Brain microvascular endothelial cell (primary cell): ENCODE measurements around the gene TAF1B.

ENCODE experiments used
- DNase-seq: peaks from one replicate; pipeline ENCODE4 v3.0.0-alpha.2; 2020
- H3K27ac ChIP-seq: fragments of 250-450 bp; sonication (Bioruptor Pico); 2 replicates; pipeline ENCODE4 v1.5.1; 2020; ENCODE audit warnings: mild to moderate bottlenecking, moderate library complexity
- H3K27me3 ChIP-seq: fragments of 250-450 bp; sonication (Bioruptor Pico); replicated peaks from 2 replicates; pipeline ENCODE4 v1.5.1; 2020; ENCODE audit warnings: mild to moderate bottlenecking
- H3K36me3 ChIP-seq: fragments of 250-450 bp; sonication (Bioruptor Pico); replicated peaks from 2 replicates; pipeline ENCODE4 v1.5.1; 2020; ENCODE audit warnings: mild to moderate bottlenecking
- H3K4me3 ChIP-seq: 2 replicates; pipeline ENCODE4 v1.5.1; 2011; ENCODE audit warnings: low read depth, mild to moderate bottlenecking, control low read depth, low read length, moderate library complexity
- in situ Hi-C: cut with HindIII; loops from 2 replicates; pipeline ENCODE4 v1.10.0; 2017; ENCODE audit warnings: low sequenced_read_pairs, low pct_ligation_motif_present
- TF ChIP-seq, protein P1 (sequence below): IDR thresholded peaks from 2 replicates; pipeline ENCODE4 v1.5.1; 2011; ENCODE audit warnings: low read depth, mild to moderate bottlenecking, moderate library complexity, low read length, control low read depth, inconsistent platforms; ENCODE audit errors: missing control alignments

The TAF1B gene

GRCh38 chr2:9945596-9945995 is 102.3 kb downstream of the TAF1B start:
- no peak overlapping the region for H3K4me3 ChIP-seq
- no peak overlapping the region for H3K27ac ChIP-seq
- DNase-seq = no peak
- TF ChIP-seq, protein P1, sequence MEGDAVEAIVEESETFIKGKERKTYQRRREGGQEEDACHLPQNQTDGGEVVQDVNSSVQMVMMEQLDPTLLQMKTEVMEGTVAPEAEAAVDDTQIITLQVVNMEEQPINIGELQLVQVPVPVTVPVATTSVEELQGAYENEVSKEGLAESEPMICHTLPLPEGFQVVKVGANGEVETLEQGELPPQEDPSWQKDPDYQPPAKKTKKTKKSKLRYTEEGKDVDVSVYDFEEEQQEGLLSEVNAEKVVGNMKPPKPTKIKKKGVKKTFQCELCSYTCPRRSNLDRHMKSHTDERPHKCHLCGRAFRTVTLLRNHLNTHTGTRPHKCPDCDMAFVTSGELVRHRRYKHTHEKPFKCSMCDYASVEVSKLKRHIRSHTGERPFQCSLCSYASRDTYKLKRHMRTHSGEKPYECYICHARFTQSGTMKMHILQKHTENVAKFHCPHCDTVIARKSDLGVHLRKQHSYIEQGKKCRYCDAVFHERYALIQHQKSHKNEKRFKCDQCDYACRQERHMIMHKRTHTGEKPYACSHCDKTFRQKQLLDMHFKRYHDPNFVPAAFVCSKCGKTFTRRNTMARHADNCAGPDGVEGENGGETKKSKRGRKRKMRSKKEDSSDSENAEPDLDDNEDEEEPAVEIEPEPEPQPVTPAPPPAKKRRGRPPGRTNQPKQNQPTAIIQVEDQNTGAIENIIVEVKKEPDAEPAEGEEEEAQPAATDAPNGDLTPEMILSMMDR = no peak
- in situ Hi-C loops = no loop called here
- H3K36me3 ChIP-seq = no peaks in the 10 kb centered on the region
- no peaks in the 10 kb centered on the region for H3K27me3 ChIP-seq

DNA sequence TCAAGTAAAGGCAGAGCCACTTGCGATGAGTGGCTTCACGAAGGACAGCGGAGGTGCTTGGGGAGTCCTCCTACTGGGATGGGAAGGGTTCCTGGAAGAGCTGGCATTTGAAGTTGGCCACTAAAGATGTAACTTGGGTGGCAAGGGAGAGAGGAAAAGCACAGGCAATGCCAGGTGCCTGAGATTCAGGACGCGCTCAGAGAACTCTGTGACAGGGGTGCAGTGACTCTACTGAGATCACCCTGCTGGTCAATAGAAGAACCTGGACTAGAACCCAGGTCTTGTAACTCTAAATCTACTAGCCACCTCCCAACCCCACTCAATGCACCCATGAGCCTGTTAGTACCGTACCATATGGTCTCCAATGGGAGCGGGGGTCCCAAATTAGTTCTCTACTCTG is 102.8 kb downstream of the TAF1B start:
- Histone ChIP-seq H3K27me3 (no peaks in the 10 kb centered on the region), H3K27ac (no peak overlapping the region), H3K4me3 (no peak overlapping the region), H3K36me3 (no peaks in the 10 kb centered on the region)
- in situ Hi-C loops = no loop called here
- DNase-seq = no peak
- TF ChIP-seq, protein P1 = no peak

GRCh38 chr2:9946818-9947217 is 103.5 kb downstream of the TAF1B start:
- H3K27me3 ChIP-seq = no peaks in the 10 kb centered on the region
- no peak overlapping the region for H3K4me3 ChIP-seq
- in situ Hi-C loops = no loop called here
- H3K27ac ChIP-seq = no peak overlapping the region
- TF ChIP-seq, protein P1 = no peak
- no peak for DNase-seq
- H3K36me3 ChIP-seq = no peaks in the 10 kb centered on the region

DNA sequence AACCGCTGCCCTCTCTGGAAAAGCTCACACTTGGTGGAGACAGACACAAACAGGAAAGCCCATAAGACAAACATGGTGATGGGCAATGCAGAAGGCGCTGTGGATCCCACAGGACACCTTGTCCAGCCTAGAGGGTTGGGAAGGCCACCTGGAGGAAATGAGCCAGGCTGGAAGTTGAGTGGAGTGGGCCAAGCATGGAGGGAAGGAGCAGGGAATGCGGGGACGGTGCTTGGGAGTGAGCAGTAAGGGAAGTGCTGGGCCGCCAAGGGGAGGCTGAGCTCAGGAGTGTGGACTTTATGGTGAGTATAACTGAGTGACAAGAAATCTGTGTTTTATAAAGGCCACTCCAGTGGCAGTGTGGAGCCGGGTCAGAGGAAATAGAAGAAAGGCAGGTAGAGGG is 105.4 kb downstream of the TAF1B start:
- Histone ChIP-seq H3K4me3 (no peak overlapping the region), H3K36me3 (no peaks in the 10 kb centered on the region), H3K27me3 (no peaks in the 10 kb centered on the region), H3K27ac (no peak overlapping the region)
- no peak for DNase-seq
- in situ Hi-C loops = no loop called here
- TF ChIP-seq, protein P1 = no peak

DNA sequence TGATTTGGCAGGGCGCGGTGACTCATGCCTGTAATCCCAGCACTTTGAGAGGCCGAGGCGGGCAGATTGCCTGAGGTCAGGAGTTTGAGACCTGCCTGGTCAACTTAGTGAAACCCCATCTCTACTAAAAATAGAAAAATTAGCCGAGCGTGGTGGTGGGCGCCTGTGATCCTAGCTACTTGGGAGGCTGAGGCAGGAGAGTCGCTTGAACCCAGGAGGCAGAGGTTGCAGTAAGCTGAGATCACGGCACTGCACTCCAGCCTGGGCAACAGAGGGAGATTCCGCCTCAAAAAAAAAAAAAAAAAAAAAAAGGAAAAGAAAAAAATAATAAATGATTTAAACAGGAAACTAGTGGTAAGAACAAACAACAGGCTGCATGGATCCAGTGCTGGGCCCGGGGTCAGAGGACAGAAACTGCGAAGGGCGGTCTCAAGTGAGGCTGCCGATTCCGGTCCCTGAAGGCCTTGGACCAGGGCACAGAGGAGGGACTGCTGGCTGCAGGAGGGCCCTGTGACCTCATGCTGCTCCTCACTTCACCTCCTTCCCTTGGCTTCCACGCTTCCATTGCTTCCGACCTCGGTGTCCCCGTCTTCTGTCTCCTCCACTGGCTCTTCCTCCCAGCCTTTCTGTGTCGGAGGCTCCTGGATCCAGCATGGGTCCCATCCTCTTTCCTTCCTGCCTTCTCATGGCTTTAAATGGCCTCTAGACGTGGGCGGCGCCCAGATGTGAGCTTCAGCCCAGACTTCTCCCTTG is 106.1 kb downstream of the TAF1B start:
- Histone ChIP-seq H3K36me3 (no peaks in the 10 kb centered on the region), H3K27ac (no peak overlapping the region), H3K27me3 (no peaks in the 10 kb centered on the region), H3K4me3 (no peak overlapping the region)
- in situ Hi-C loops = no loop called here
- DNase-seq = no peak
- TF ChIP-seq, protein P1 = no peak
